Loucy (cell line): Measurements from ENCODE around the gene BIN1.

Experiments
- H2AFZ ChIP-seq: fragments of 200-600 bp; sonication (generic); 2 replicates; pipeline ENCODE4 v1.6.0; 2016; ENCODE audit warnings: antibody characterized with exemption, mild to moderate bottlenecking, low read length, moderate library complexity
- H3F3A ChIP-seq: fragments of 200-600 bp; 2 replicates; pipeline ENCODE4 v1.6.0; 2016; ENCODE audit warnings: antibody characterized with exemption, low read depth, mild to moderate bottlenecking
- H3K27me3 ChIP-seq: fragments of 200-600 bp; sonication (generic); 2 replicates; pipeline ENCODE4 v1.6.1; 2014; ENCODE audit warnings: low read length, mild to moderate bottlenecking; ENCODE audit not compliant: insufficient read depth, poor library complexity, severe bottlenecking
- H3K36me3 ChIP-seq: fragments of 200-600 bp; sonication (generic); 2 replicates; pipeline ENCODE4 v1.6.1; 2016; ENCODE audit warnings: low read length; ENCODE audit not compliant: insufficient read depth
- H3K4me1 ChIP-seq: fragments of 200-600 bp; sonication (generic); 2 replicates; pipeline ENCODE4 v1.5.1; 2014; ENCODE audit warnings: low read length, mild to moderate bottlenecking; ENCODE audit not compliant: insufficient read depth, poor library complexity, severe bottlenecking
- H3K4me2 ChIP-seq: fragments of 200-600 bp; sonication (generic); 2 replicates; pipeline ENCODE4 v1.6.0; 2014; ENCODE audit warnings: antibody characterized with exemption, low read length, low read depth, mild to moderate bottlenecking; ENCODE audit not compliant: poor library complexity, severe bottlenecking
- H3K4me3 ChIP-seq: fragments of 200-600 bp; sonication (generic); 2 replicates; pipeline ENCODE4 v1.5.1; 2014; ENCODE audit warnings: low read length, mild to moderate bottlenecking, mixed read lengths; ENCODE audit not compliant: poor library complexity, severe bottlenecking
- H3K79me2 ChIP-seq: fragments of 200-600 bp; sonication (generic); 2 replicates; pipeline ENCODE4 v1.6.1; 2014; ENCODE audit warnings: low read length; ENCODE audit not compliant: insufficient read depth
- H3K9ac ChIP-seq: fragments of 200-600 bp; sonication (generic); 2 replicates; pipeline ENCODE4 v1.6.0; 2014; ENCODE audit warnings: mild to moderate bottlenecking, low read depth, low read length, moderate library complexity; ENCODE audit not compliant: poor library complexity, severe bottlenecking
- H3K9me2 ChIP-seq: fragments of 200-600 bp; sonication (generic); replicated peaks from 2 replicates; pipeline ENCODE4 v1.6.1; 2016; ENCODE audit warnings: low read depth, low read length, mixed read lengths
- H3K9me3 ChIP-seq: fragments of 200-600 bp; sonication (generic); 2 replicates; pipeline ENCODE4 v1.6.1; 2014; ENCODE audit warnings: mild to moderate bottlenecking, antibody characterized with exemption, low read length, low read depth; ENCODE audit not compliant: insufficient read depth
- H4K20me1 ChIP-seq: fragments of 200-600 bp; sonication (generic); 2 replicates; pipeline ENCODE4 v1.6.0; 2014; ENCODE audit warnings: antibody characterized with exemption, low read length, mild to moderate bottlenecking; ENCODE audit not compliant: insufficient read depth, poor library complexity, severe bottlenecking
- CTCF ChIP-seq: fragments of 200-600 bp; sonication (generic); conservative IDR thresholded peaks from 2 replicates; pipeline ENCODE4 v1.5.1; 2014; ENCODE audit warnings: mild to moderate bottlenecking, antibody characterized with exemption, low read length
- EZH2phosphoT487 ChIP-seq: fragments of 200-600 bp; IDR thresholded peaks from 2 replicates; pipeline ENCODE4 v1.6.1; 2018; ENCODE audit warnings: antibody characterized with exemption, mild to moderate bottlenecking, moderate library complexity, borderline replicate concordance

Gene BIN1

GRCh38 chr2:127095367-127095641 lies 11.7 kb downstream of the BIN1 start:
- H3F3A ChIP-seq = no peaks in the 10 kb centered on the region
- no peak overlapping the region for H3K4me3 ChIP-seq
- no peaks in the 10 kb centered on the region for H3K27me3 ChIP-seq
- no peaks in the 10 kb centered on the region for H3K9me3 ChIP-seq
- H4K20me1 ChIP-seq = no peaks in the 10 kb centered on the region
- no peaks in the 10 kb centered on the region for H3K4me1 ChIP-seq
- no peak overlapping the region for H2AFZ ChIP-seq
- no peak overlapping the region for H3K9ac ChIP-seq
- H3K9me2 ChIP-seq = no peaks in the 10 kb centered on the region
- H3K79me2 ChIP-seq = no peaks in the 10 kb centered on the region
- no peaks in the 10 kb centered on the region for H3K36me3 ChIP-seq
- TF ChIP-seq EZH2phosphoT487 = no peak
- TF ChIP-seq CTCF = no peak
- no peak overlapping the region for H3K4me2 ChIP-seq

- no peaks in the 10 kb centered on the region for H3K9me2 ChIP-seq
- no peak overlapping the region for H2AFZ ChIP-seq
- H3K4me2 ChIP-seq = no peak overlapping the region
- H4K20me1 ChIP-seq = no peaks in the 10 kb centered on the region
- TF ChIP-seq CTCF (no peak), EZH2phosphoT487 (no peak)
- H3K79me2 ChIP-seq = no peaks in the 10 kb centered on the region
- no peaks in the 10 kb centered on the region for H3K27me3 ChIP-seq
- no peaks in the 10 kb centered on the region for H3K36me3 ChIP-seq
- H3K4me3 ChIP-seq = no peak overlapping the region
- H3K9ac ChIP-seq = no peak overlapping the region
- no peaks in the 10 kb centered on the region for H3K4me1 ChIP-seq
- H3K9me3 ChIP-seq = no peaks in the 10 kb centered on the region
- H3F3A ChIP-seq = no peaks in the 10 kb centered on the region
These were observed 12.2 kb downstream of the BIN1 start for GRCh38 chr2:127094509-127095366.

GRCh38 chr2:127093648-127094210 lies 13.2 kb downstream of the BIN1 start:
- Histone ChIP-seq H3K4me1 (no peaks in the 10 kb centered on the region), H3K9me3 (no peaks in the 10 kb centered on the region), H3K9me2 (no peaks in the 10 kb centered on the region), H3K27me3 (no peaks in the 10 kb centered on the region), H3K4me2 (no peak overlapping the region), H3K79me2 (no peaks in the 10 kb centered on the region), H3K4me3 (no peak overlapping the region), H3K9ac (no peak overlapping the region), H4K20me1 (no peaks in the 10 kb centered on the region), H3F3A (no peaks in the 10 kb centered on the region), H3K36me3 (no peaks in the 10 kb centered on the region), H2AFZ (no peak overlapping the region)
- TF ChIP-seq EZH2phosphoT487 (no peak), CTCF (no peak)
